ENCODE results near the gene SLIT3.

SLIT3 gene

GRCh38 chr5:168875832-168876231 lies 425.1 kb downstream of the SLIT3 start:
- no peak overlapping the region for H3K4me3 ChIP-seq (ENCODE audit: low read depth, low read length)
- DNase-seq (ENCODE audit: low read depth): no peak
- TF ChIP-seq CTCF (IDR thresholded peaks at IDR 0.05; ENCODE audit: low read depth, low read length, missing control alignments): no peak

- no peak for DNase-seq (ENCODE audit: low read depth)
- peak; percentile 26 for TF ChIP-seq CTCF (IDR thresholded peaks at IDR 0.05; ENCODE audit: low read depth, low read length, missing control alignments)
These were observed 426.1 kb downstream of the SLIT3 start for GRCh38 chr5:168874713-168875380.

GRCh38 chr5:168872246-168872645 lies 428.7 kb downstream of the SLIT3 start:
- H3K4me3 ChIP-seq (ENCODE audit: low read depth, low read length): no peak overlapping the region
- no peak for TF ChIP-seq CTCF (IDR thresholded peaks at IDR 0.05; ENCODE audit: low read depth, low read length, missing control alignments)
- no peak for DNase-seq (ENCODE audit: low read depth)

More at GRCh38 chr5:168874713-168875380, 426.1 kb downstream of the SLIT3 start:
- H3K4me3 ChIP-seq (ENCODE audit: low read depth, low read length): no peak overlapping the region

DNA sequence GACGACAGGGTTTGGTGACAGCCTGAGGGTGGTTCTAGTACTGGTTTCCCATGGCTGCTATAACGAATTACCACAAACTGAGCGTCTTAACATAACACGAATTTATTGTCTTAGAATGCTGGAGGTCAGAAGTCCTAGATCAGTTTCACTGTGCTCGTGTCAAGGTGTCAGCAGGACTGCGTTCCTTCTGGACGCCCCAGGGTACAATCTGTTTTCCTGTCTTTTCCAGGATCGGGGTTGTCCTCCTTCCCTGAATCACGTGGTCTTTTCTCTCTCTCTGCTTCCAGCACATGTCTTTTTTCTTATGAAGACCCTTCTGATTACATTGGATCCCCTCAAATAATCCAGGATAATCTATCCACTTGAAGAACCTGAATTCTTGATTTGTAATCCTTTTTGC lies 430.0 kb downstream of the SLIT3 start:
- H3K4me3 ChIP-seq (ENCODE audit: low read depth, low read length): no peak overlapping the region
- DNase-seq (ENCODE audit: low read depth): no peak
- no peak for TF ChIP-seq CTCF (IDR thresholded peaks at IDR 0.05; ENCODE audit: low read depth, low read length, missing control alignments)

DNA sequence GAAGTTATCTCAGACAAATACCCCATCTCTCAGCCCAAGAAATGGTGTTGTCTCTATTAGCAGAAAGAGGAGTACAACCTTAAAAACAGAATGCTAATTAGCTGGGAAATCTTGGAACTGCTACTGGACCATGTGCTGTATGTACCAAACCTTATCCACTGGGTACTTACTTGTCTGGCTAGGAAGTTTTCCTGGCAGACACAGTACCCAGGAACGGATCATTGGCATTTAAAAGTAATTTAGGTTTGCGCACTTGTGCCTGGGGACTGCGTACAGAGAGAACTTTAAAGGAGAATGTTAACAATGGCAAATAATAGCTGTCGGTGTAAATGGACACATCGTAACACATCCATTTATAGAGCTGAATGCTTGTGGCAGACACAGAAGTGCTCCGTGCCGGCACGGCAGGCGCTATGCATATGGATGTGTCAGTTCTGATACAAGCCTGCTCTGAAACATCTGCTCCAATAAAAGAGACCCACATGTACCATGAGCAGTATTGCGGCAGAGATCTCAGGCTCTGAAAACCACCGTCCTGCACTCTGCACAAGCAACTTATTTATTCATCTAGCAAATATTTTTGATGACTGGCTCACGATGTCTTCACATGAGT lies 431.2 kb downstream of the SLIT3 start:
- DNase-seq (ENCODE audit: low read depth): no peak
- no peak for TF ChIP-seq CTCF (IDR thresholded peaks at IDR 0.05; ENCODE audit: low read depth, low read length, missing control alignments)
- no peak overlapping the region for H3K4me3 ChIP-seq (ENCODE audit: low read depth, low read length)

DNA sequence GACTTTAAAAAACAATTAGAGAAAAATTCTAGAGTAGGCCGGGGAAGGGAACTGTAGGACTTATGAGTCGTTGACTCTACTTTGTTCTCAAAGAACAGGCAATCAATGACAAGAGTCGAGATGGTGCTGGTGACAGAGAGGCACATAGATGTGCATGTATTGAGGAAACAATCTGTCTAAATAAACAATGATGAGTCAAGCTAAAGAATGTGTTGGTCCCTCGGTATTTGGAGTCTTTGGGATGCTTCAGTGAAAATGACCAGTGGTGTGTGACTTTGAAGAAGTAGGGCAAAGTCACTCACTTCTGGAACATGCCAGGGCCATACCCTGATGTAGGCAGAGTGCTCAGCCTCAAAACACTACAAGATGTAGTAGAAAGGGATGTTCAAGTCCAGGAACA lies 433.7 kb downstream of the SLIT3 start:
- no peak for DNase-seq (ENCODE audit: low read depth)
- TF ChIP-seq CTCF (IDR thresholded peaks at IDR 0.05; ENCODE audit: low read depth, low read length, missing control alignments): no peak
- H3K4me3 ChIP-seq (ENCODE audit: low read depth, low read length): no peak overlapping the region

DNA sequence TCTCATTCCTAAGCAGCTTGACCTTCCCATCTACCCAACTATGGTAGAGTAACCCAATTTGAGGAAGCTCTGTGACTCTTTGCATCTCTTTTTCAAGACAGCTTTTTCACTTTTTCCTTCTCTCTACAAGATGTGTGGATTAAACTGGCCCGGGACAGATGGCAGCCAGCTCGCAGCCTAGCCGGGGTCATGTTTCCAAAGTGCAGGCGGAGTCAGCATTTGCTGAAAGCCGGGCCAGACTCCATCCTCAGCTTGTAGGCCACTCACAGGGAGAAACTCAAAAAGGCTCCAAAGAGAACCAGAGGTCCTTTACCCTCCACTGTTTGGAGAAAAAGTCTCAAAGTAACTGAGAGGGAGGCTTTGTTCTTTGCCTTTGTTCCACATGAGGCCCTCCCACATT lies 435.0 kb downstream of the SLIT3 start:
- DNase-seq (ENCODE audit: low read depth): no peak
- no peak for TF ChIP-seq CTCF (IDR thresholded peaks at IDR 0.05; ENCODE audit: low read depth, low read length, missing control alignments)

More for the DNA sequence above, 435.0 kb downstream of the SLIT3 start:
- no peak overlapping the region for H3K4me3 ChIP-seq (ENCODE audit: low read depth, low read length)
